GM10248 (cell line): ENCODE data around the gene TET2.

ENCODE experiments used
- CTCF ChIA-PET: fragments of 300-600 bp; sonication (Branson Sonifier 250); formaldehyde crosslinking; extraction: SDS; loops from one replicate; lab custom pipeline; 2021; ENCODE audit warnings: antibody characterized with exemption; lab: Yijun Ruan, JAX
- POLR2A ChIA-PET: fragments of 350-650 bp; sonication (Branson Sonifier 250); formaldehyde crosslinking; extraction: SDS; loops from one replicate; lab custom pipeline; 2020; ENCODE audit warnings: antibody characterized with exemption; lab: Yijun Ruan, JAX
- DNase-seq: peaks from one replicate; pipeline ENCODE4 v3.0.0; 2012; ENCODE audit errors: extremely low spot score
- TF ChIP-seq, protein P1 (sequence below): IDR thresholded peaks from 2 replicates; pipeline ENCODE4 v1.5.1; 2012; ENCODE audit warnings: mild to moderate bottlenecking, low read depth; ENCODE audit errors: extremely low read depth, missing control alignments, control extremely low read depth

Gene TET2

DNA sequence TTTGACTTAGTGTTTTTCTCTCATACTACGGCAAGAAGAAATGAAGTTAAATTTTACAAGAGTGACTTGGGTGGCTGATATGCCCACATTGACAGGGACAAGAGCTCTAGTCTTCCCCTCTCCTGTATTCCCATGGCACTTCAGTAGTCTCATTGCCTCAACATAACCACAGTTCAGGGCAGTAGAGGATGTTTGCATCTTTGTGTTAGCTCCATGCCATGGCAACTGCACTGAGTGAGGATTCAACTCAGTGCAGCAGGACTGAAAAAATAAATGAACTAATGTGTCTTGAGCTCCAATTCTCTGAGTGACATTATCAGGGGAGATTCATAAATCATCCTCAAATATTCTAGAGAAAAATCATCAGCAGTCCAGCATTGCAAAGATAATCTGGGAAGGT is 78.8 kb downstream of the TET2 start:
- DNase-seq = no peak
- TF ChIP-seq, protein P1, sequence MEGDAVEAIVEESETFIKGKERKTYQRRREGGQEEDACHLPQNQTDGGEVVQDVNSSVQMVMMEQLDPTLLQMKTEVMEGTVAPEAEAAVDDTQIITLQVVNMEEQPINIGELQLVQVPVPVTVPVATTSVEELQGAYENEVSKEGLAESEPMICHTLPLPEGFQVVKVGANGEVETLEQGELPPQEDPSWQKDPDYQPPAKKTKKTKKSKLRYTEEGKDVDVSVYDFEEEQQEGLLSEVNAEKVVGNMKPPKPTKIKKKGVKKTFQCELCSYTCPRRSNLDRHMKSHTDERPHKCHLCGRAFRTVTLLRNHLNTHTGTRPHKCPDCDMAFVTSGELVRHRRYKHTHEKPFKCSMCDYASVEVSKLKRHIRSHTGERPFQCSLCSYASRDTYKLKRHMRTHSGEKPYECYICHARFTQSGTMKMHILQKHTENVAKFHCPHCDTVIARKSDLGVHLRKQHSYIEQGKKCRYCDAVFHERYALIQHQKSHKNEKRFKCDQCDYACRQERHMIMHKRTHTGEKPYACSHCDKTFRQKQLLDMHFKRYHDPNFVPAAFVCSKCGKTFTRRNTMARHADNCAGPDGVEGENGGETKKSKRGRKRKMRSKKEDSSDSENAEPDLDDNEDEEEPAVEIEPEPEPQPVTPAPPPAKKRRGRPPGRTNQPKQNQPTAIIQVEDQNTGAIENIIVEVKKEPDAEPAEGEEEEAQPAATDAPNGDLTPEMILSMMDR = no peak
- CTCF ChIA-PET = interaction anchor here (0.7 to 2.3 kb wide), 9 partner anchors 8 to 248 kb away, joined by 3 to 8 read pairs (median 3); partner anchors contain the start of gene PPA2
- POLR2A ChIA-PET = no interaction called here

DNA sequence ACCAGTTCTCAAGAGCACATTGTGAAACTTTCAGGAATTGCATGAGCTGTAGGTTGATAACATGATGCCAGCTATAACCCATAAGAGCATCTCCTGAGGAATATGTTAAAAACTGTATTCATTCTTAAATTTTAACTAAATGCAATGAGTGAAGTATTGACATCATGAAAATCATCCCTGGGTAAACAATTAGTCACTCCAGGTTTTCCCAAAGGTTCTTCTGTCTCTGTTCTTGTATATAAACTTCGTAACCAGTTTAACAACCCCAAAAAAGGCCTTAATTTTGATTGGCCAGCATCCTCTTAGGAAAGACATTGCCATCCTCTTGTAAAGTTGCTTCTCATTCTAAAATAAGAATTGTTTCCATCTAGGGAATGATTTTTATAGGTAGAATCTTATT is 80.4 kb downstream of the TET2 start:
- POLR2A ChIA-PET = no interaction called here
- no peak for DNase-seq
- CTCF ChIA-PET = interaction anchor here (2.3 kb wide), 1 partner anchor 8 kb away, joined by 7 read pairs; no protein-coding TSS in a partner anchor
- TF ChIP-seq, protein P1 = no peak

DNA sequence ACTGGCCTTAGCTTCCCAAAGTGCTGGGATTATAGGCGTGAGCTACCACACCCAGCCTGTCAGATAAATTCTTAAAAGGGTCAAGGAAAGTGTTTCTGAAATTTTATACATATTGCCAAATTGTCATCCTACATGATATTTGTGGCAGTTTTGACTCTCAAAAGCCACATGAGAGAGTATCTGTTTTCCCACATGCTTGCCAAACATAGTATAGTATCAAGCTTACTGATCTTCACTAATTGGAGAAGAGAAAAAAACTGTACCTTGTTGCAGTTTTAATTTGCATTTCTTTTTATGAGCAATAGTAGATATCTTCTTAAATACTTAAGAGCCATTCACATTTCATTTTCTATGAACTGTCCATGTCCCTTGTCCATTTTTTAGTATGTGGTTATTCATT is 83.6 kb downstream of the TET2 start:
- POLR2A ChIA-PET = no interaction called here

DNA sequence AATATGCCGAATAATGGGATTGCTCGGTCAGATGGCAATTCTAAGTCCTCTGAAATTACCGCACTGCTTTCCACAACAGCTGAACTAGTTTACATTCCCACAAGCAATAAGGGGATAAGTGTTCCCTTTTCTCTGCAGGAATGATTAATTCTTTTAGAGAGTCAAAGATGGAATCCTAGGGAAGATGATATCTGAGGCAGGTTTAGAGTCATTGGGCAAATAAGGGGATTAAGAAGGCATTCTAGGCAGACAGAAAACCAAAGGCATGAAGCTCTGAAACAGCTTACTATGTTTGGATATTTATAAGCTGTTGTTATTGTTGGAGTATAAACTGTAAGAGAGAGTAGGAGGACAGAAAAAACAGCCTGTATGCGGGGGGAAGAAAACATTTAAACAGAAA is 85.7 kb downstream of the TET2 start:
- ChIA-PET CTCF (interaction anchor here (1.2 kb wide), 1 partner anchor 16 kb away, joined by 3 read pairs; no protein-coding TSS in a partner anchor), POLR2A (no interaction called here)
- TF ChIP-seq, protein P1 = no peak
- DNase-seq = no peak

More for the DNA sequence above, 83.6 kb downstream of the TET2 start:
- CTCF ChIA-PET = interaction anchor here (1.3 to 1.4 kb wide), 2 partner anchors 10 to 47 kb away, joined by 3 to 4 read pairs; no protein-coding TSS in a partner anchor
- DNase-seq = no peak
- TF ChIP-seq, protein P1 = no peak

DNA sequence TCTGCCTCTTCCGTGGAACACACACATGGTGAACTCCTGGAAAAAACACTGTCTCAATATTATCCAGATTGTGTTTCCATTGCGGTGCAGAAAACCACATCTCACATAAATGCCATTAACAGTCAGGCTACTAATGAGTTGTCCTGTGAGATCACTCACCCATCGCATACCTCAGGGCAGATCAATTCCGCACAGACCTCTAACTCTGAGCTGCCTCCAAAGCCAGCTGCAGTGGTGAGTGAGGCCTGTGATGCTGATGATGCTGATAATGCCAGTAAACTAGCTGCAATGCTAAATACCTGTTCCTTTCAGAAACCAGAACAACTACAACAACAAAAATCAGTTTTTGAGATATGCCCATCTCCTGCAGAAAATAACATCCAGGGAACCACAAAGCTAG is 87.9 kb downstream of the TET2 start:
- no peak for DNase-seq
- TF ChIP-seq, protein P1 = no peak
- ChIA-PET CTCF (interaction anchor here (0.8 to 2.9 kb wide), 7 partner anchors 8 to 67 kb away, joined by 3 to 8 read pairs (median 3); no protein-coding TSS in a partner anchor), POLR2A (no interaction called here)

DNA sequence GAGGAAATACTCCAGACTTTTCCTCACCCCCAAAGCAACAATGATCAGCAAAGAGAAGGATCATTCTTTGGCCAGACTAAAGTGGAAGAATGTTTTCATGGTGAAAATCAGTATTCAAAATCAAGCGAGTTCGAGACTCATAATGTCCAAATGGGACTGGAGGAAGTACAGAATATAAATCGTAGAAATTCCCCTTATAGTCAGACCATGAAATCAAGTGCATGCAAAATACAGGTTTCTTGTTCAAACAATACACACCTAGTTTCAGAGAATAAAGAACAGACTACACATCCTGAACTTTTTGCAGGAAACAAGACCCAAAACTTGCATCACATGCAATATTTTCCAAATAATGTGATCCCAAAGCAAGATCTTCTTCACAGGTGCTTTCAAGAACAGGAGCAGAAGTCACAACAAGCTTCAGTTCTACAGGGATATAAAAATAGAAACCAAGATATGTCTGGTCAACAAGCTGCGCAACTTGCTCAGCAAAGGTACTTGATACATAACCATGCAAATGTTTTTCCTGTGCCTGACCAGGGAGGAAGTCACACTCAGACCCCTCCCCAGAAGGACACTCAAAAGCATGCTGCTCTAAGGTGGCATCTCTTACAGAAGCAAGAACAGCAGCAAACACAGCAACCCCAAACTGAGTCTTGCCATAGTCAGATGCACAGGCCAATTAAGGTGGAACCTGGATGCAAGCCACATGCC is 89.7 kb downstream of the TET2 start:
- ChIA-PET CTCF (interaction anchor here (1.0 to 2.9 kb wide), 3 partner anchors 10 to 237 kb away, joined by 3 to 8 read pairs (median 4); partner anchors contain the start of gene PPA2), POLR2A (no interaction called here)
- peak; percentile 11 for DNase-seq
- TF ChIP-seq, protein P1 = no peak
